Measurements from ENCODE around the gene NOBOX.
"Not testable (repeated sequence)": the region's sequence is repeated elsewhere in the genome, so short reads cannot be mapped to it uniquely, and the experiment has no call there.

NOBOX gene

DNA sequence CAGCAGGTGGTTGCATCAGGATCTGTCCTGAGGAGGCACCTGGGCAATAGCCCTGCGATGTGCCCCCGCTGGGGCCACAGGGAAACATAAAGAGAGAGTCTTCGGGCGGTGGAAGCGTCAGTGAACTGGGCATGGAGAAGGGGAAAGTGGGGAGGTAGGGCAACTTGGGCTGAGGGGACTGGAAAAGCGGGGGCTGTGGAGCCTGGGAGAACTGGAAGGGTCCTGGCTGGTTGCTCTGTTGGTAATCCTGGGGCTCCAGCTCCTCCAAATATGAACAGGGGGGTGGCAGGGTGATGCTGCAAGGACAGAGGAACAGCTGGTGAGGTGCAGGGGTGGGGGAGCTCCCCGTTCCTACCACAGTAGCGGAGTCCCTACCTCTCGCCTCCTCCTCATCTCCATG, 5.2 kb downstream of the NOBOX start:
- DNase-seq (ENCODE audit: extremely low spot score, insufficient read length, low read depth) (no peak), FAIRE-seq (no peak)

DNA sequence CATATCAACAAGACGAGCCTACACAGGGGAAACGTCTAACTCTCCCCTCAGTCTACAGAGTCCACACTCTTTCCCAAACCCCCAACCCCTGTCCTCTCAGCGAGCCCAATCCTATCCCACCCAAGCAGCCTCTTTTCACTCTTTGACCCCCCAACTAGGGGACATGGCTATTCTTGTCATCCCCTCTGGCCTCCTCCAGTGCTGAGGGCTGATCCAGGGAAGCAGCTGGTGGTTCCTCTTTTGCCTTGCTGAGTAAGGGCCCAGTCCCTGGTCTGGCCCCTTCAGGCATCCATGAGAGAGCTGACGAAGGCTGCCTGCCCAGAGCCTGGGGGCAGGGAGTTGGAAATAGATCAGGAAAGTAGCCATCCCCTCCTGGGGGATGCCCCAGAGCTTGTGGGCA, 6.4 kb downstream of the NOBOX start:
- DNase-seq (ENCODE audit: extremely low spot score, insufficient read length, low read depth) (no peak), FAIRE-seq (no peak)

DNA sequence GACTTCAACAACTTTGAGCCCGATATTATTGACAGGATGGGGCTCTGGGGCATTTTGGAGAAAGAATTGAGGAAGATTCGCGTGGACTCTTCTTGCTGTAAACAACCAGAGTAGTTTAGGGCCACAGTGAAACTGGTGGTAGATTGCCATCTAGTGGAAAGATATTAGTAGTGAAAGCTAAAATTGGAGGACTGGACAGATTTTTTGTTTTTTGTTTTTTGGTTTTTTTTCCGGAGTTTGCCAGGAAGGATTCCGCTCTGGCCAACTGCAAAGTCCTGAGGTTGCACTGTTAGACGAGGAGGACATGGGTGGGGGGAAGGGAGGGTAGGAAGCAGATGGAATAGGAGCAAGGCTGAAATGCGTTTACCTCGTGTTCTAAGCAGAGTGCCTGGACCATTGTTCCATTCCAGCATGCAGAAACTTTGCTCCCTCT, 11.7 kb downstream of the NOBOX start:
- FAIRE-seq (peak; percentile 81), DNase-seq (ENCODE audit: extremely low spot score, insufficient read length, low read depth) (peak; percentile 47)

DNA sequence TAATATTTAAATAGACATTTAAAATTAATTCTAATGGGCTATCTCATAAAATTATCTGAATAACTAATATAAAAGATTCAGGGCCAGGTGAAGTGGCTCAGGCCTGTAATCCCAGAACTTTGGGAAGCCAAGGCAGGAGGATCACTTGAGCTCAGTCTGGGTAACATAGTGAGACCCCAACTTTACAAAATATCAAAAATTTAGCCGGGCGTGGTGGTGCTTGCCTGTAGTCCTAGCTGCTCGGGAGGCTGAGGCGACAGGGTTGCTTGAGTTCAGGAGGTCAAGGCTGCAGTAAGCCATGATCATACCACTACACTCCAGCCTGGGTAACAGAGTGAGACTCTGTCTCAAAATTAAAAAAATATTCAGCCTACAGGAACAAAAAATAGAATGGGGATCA, 12.5 kb downstream of the NOBOX start:
- no peak for DNase-seq (ENCODE audit: extremely low spot score, insufficient read length, low read depth)
- no peak for FAIRE-seq

DNA sequence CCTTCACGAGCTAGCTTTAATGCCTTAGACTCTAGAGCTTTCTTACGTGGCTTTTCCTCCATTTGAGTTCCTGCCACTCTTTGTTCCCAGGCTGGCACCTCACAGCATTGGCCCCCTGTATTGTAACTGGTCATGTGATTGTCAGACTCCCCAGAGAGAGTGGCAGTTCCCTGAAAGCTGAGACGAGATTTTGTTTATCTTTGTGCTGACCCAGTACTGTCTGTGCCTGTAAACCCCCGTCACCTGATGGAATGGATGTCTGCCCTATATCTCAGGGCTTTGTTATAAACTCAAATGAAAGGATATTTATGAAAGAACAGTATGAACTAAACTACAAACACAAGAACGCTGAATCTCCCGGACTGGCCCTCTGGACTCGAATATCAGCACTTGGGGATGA, 13.0 kb downstream of the NOBOX start:
- no peak for FAIRE-seq
- no peak for DNase-seq (ENCODE audit: extremely low spot score, insufficient read length, low read depth)

DNA sequence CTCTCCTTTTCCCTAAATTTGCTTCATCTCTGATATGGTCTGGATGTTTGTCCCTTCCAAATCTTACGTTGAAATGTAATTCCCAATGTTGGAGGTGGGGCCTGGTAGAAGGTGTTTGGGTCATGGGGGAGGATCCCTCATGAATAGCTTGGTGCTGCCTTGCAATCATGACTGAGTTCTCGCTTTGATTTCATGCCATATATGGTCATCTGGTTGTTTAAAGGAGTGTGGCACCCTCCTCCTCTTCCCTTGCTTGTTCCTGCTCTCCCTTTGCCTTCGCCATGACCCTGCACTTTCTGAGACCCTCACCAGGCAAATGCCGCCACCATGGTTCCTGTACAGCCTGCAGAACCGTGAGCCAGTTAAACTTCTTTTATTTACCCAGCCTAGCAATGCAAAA, 14.5 kb downstream of the NOBOX start:
- DNase-seq (ENCODE audit: extremely low spot score, insufficient read length, low read depth) (no peak), FAIRE-seq (no peak)

DNA sequence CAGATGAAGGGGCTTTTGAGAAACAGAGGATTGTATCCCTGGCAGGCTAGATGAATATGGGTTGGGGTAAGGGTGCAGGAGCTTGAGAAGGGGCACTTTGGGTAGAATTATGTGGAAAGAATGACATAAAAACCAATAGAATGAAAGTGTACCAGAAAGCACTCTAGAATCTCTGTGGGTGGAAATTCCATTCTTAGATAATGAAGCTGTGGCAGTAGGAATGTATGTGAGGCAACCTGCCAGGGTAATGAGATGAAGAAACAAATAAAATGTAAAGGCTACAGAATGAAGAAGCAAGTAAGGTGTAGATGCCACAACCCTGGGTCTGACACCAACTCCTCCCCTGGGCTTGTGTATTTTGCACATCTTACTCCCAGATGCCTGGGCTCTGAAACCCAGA, 16.8 kb downstream of the NOBOX start:
- no peak for DNase-seq (ENCODE audit: extremely low spot score, insufficient read length, low read depth)

DNA sequence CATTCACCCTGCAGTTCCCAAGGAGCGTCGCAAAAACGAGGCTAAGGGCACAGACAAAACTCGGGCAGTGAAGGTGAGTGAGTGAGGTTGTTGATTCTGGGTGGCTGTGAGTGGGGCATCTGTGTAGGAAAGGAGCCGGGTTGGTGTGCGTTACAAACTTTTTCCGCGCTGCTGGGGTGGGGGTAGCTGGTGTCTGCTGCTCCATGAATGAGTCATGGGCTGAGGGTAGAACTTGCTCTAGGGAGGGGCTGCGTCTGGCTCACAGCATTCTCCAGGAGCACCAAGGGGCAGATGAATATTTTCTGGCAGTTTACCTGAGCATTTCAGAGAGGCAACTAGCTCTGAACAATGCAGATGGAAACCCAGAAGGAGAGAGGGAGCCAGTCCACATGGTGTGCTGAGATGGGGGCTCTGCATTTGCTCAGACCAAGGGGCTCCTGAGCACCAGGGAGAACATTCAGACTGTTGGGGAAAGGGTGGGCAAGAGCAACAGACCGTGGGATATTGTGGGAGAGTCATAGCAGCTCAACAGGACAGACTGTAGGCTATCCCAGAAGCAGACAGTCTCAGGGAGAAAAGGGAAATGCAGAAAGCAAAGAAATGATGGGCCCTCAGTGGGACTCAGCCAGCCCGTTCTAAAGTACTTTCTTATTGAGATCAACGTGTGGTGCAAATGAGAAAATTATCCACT, 18.8 kb downstream of the NOBOX start:
- no peak for DNase-seq (ENCODE audit: extremely low spot score, insufficient read length, low read depth)
- no peak for FAIRE-seq

More for the DNA sequence above, 16.8 kb downstream of the NOBOX start:
- FAIRE-seq, result no peak

DNA sequence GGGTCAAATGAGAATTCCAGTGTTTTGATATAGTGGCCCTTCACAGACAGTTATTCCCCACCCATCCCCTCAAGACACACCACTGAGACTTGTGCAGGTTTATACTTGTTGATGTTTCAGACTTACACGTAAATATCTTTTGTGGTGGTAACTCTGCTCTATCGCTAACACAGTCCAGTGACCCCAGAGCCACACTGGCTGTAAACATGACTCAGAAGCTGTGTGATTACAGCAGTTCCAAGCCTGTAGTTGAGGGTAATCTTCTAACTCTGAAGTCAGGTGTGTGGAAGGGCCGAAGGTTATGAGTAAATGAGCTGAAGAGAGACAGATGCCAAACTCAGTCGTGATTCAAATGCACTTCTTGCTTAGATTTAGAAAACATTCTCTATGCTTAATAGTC, 19.4 kb downstream of the NOBOX start:
- DNase-seq (ENCODE audit: extremely low spot score, insufficient read length, low read depth), result no peak
- no peak for FAIRE-seq

DNA sequence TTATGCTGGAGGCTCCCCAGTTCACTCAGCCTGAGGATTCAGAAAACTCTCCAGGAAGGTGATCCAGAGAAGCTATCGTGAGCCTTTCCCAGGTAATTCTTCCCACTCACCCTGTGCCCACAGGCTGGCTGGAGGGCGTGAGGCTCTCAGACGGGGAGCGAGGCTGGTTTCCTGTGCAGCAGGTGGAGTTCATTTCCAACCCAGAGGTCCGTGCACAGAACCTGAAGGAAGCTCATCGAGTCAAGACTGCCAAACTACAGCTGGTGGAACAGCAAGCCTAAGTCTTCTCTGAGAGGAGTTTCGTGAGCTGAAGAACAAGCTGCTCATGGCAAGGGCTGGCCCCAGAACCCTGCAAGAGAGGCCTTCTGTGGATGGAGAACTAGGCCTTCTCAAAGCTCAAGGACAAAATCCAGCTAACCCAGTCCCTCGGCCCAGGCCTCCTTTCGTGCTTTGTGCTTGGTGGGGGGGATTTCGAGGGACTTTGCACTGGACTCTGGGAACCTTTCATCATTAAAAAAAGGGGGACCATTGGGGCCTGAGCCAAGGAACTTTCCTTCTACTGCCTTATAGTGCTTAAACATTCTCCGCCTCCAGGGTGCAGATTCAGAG, 23.6 kb downstream of the NOBOX start:
- no peak for DNase-seq (ENCODE audit: extremely low spot score, insufficient read length, low read depth)
- FAIRE-seq, result no peak

DNA sequence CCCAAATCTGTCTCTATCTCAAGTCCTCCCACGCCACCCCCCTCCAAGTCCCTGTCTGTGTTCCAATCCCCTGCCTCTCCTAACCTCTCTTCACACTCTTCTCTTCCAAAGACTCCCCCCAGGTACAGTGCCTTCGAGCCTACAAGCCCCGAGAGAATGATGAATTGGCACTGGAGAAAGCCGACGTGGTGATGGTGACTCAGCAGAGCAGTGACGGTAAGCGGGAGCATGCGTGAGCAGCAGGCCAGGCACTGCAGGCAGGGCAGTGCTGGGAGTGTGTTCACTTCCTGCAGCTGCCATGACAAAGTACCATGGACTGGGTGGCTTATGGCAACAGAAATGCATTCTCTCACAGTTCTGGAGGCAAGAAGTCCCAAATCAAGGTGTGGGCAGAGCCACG, 24.8 kb downstream of the NOBOX start:
- no peak for FAIRE-seq
- DNase-seq (ENCODE audit: extremely low spot score, insufficient read length, low read depth), result no peak

DNA sequence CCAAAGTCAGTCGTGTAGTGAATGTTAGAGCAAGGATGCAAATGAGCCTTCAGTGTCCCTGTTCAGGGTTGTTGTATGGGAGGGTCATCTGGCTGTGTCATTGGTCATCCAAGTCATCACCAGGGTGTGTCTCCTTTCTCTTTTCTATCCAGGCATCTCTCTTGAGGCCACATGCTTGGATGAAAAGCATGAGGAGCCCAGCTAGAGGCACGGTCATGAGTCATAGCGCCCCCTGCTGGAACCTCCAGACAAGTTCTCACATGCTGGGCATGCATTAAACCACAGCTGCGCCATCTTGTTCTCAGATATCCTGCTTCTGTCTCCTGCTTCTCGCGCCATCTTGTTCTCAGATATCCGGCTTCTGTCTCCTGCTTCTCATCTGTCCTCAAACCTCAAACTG, 34.3 kb downstream of the NOBOX start:
- not testable (repeated sequence) for DNase-seq (ENCODE audit: extremely low spot score, insufficient read length, low read depth); FAIRE-seq

DNA sequence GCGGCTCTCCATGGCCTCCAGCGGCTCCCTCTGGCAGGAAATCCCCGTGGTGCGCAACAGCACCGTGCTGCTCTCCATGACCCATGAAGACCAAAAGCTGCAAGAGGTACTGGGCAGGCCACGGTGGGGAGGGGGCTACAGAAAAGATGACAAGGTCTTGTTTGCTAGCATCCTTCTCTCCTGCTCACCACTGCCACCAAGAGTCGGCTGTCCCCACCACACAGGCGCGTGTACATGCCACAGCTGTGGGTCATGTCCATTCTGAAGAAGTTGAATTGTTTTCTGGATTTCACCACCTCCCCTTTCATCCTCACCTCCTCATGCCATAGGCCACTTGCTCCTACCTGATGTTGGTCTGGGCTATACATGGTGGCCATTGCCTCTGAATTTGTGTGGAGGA, 36.2 kb downstream of the NOBOX start:
- FAIRE-seq; DNase-seq (ENCODE audit: extremely low spot score, insufficient read length, low read depth): not testable (repeated sequence)

DNA sequence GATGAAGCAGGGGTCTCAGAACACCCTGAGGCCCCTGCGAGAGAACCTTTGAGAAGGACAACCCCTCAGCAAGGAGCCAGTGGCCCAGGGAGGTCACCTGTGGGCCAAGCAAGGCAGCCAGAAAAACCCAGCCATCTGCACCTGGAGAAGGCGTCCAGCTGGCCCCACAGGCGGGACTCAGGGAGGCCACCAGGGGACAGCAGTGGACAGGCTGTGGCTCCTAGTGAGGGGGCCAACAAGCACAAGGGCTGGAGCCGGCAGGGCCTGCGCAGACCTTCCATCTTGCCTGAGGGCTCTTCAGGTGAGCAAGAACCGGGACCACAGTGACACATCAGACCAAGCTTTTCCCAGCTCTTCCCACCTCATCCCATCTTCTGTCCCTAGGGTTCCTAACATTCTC, 38.0 kb downstream of the NOBOX start:
- DNase-seq (ENCODE audit: extremely low spot score, insufficient read length, low read depth); FAIRE-seq: not testable (repeated sequence)

DNA sequence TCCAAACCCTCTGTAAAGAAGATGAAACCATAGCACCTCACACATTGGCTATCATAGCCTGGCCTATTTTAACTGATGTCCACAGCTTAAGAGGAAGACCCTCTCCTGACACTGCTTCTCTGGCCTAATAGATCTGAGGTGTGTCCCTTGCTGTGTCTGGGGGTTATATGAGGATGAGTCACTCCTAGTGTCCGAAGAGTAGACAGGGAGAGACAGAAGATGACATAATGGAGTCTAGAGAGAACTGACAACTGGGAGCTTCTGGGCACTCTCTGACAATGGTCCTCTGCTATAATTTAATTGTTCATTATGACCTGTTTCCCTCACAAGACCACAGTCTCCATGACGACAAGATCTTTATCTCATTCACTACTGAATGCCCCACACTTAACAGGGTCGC, 41.4 kb downstream of the NOBOX start:
- FAIRE-seq; DNase-seq (ENCODE audit: extremely low spot score, insufficient read length, low read depth): not testable (repeated sequence)

DNA sequence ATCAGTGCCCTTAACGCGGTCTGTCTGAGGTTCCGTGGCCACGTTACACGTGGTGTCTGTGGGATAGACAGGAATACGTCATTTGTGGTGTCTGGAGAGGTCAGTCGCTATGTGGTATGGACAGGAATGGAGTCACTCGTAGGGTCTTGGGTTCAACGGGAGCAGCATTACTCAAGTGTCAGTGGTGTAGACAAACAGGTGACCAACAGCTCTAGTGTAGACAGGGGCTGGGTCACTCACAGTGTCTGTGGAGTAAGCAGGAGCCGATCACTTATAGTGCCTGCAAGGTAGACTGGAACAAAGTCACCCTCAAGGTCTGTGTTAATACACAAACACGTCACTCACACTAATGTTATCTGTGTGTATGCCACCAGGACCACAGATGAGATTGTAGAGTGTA, 46.6 kb downstream of the NOBOX start:
- FAIRE-seq, result not testable (repeated sequence)

DNA sequence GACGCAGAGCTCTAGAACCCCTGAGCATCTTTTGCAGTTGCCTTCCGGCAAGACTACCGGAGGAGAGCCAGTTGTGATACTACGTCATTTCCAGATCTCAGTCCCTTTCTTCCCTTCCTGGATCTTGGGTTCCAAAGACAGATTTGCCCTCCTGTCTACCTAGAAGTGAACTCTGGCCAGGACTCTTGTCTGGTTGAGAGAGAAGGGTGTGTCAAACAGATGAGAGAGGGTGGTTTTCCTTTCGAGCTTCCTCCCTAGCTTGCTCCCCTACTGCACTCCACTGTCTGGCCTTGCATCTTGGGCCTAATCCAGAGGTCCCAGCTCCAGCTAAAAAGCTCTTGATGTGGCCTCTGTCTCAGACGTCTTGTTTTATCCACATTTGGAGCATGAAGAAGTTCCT, 47.3 kb downstream of the NOBOX start:
- DNase-seq (ENCODE audit: extremely low spot score, insufficient read length, low read depth); FAIRE-seq: not testable (repeated sequence)

More for the DNA sequence above, 46.6 kb downstream of the NOBOX start:
- not testable (repeated sequence) for DNase-seq (ENCODE audit: extremely low spot score, insufficient read length, low read depth)

DNA sequence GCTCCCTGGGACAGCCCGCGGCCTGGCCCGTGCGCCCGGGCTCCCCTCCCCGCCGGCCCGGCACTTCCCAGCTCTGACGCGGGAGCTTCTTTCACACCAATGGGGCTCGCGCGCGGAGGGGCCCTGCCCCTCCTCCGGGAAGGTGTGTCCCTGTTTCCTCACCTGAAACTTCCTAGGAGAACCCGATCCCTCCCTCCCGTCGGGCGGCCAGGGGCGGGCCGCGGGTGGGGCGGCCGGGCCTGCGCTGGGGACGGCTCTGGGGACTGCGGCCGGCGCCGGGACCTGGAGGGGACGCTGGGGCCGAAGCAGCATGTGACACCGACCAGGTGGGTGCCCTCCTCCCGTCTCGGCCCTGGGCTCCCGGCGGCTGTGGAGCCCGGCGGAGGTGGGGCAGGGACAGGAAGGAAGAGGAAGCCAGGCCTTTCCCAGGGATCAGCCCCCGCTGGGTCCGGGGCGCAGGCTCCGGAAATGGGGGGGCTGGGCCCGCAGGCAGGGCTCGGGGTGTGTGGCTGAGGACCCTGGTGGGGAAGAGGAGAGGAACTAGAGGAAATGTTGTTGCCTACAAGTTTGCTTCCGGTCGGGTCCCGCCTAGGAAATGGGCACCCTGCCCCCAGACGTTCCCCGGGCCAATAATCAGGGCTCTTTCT, 48.2 kb downstream of the NOBOX start, which contains the start of gene ARHGEF5:
Gene ARHGEF5, plus strand, starts transcription at position 227 of the 647 bp plus-strand sequence. CDS start 7,268 bp downstream, outside the sequence.
- FAIRE-seq; DNase-seq (ENCODE audit: extremely low spot score, insufficient read length, low read depth): not testable (repeated sequence)

DNA sequence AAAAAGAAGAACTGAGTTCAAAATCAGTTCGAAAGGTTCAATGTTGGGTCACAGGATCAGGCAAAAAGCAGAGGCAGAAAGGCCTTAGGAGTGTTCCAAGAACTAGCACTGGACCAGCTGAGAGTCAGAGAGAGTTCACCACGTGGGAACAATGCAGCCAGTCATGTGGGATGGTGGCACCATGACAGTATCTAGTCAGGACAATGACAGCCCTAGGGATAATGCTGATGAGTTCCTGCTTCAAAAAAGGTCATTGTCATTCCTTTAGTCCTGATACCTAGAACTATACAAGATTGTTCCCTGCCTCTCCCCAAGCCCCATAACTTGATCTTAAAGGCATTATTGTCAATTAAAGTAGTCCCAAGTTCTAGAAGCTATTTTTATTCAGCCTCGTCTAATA, 51.8 kb downstream of the NOBOX start:
- not testable (repeated sequence) for DNase-seq (ENCODE audit: extremely low spot score, insufficient read length, low read depth); FAIRE-seq

DNA sequence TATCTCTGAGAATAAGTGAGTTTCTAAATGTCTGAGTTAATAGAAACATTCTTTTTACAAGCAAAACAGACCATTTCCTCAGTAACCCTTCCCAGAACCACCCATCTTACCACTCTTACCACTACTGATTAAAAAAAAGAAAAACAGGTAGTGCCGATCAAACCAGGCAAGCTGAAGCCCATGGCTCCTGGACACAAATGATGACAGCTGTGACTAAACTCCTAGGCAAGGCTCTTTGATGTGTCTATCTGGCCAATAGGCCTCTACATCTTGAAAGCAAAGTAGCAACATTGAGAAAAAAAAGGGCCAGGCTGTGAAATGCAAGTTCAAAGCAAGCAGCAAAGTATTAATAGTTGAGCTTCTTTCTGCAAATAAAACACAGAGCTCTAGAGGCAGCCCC, 54.9 kb downstream of the NOBOX start:
- not testable (repeated sequence) for DNase-seq (ENCODE audit: extremely low spot score, insufficient read length, low read depth)
- peak; percentile 48 for FAIRE-seq
